NT2/D1 (cell line): ENCODE measurements around the gene LRRC8C.

Experiments
- SUZ12 ChIP-seq: IDR thresholded peaks from 2 replicates; pipeline ENCODE4 v1.6.1; 2011; ENCODE audit not compliant: insufficient read length, insufficient read depth; ENCODE audit errors: extremely low read depth
- YY1 ChIP-seq: IDR thresholded peaks from 2 replicates; pipeline ENCODE4 v1.6.1; 2011; ENCODE audit not compliant: insufficient read length, insufficient read depth
- ZNF274 ChIP-seq: IDR thresholded peaks from 2 replicates; pipeline ENCODE4 v1.6.1; 2011; ENCODE audit warnings: mild to moderate bottlenecking, low read depth, low read length

- no peak for TF ChIP-seq YY1
- no peak for TF ChIP-seq SUZ12
- TF ChIP-seq ZNF274: no peak
Measured at GRCh38 chr1:89630048-89630447, 2.9 kb upstream of the LRRC8C start.
